Small intestine (tissue), 7 donors: ENCODE measurements around the gene HCFC1. TPM values are rescaled to one million over a fixed set of nuclear protein-coding genes. Genes with fewer than 3 reads are reported as not detected.
A peak's percentile ranks its signal among the peaks of the same experiment; 100 is the strongest.

Experiments used
- DNase-seq, 2 donors: peaks; one replicate each; pipeline versions ENCODE4 v3.0.0 to v3.0.0-alpha.2; 2013
- FAIRE-seq: peaks from 2 replicates; lab custom pipeline; 2012; peaks lifted over from hg19 to GRCh38; lab: Jason Lieb, UNC
- H3K27ac ChIP-seq, 3 donors: one replicate each; pipeline ENCODE4 v1.5.1; 2013; ENCODE audit warnings: low read length in 2 of 3, mild to moderate bottlenecking in 2 of 3, control low read depth in 1 of 3, inconsistent platforms in 1 of 3, low read depth in 1 of 3, moderate library complexity in 1 of 3
- H3K27me3 ChIP-seq, 3 donors: one replicate each; pipeline ENCODE4 v1.6.1; 2013; ENCODE audit warnings: low read length in 3 of 3, inconsistent platforms in 1 of 3; ENCODE audit not compliant: control insufficient read depth in 3 of 3, insufficient read depth in 3 of 3
- H3K36me3 ChIP-seq, 3 donors: one replicate each; pipeline ENCODE4 v1.6.1; 2013; ENCODE audit warnings: low read length in 3 of 3, inconsistent platforms in 1 of 3, low read depth in 1 of 3, mild to moderate bottlenecking in 1 of 3, moderate library complexity in 1 of 3; ENCODE audit not compliant: control insufficient read depth in 3 of 3, insufficient read depth in 2 of 3
- H3K4me1 ChIP-seq, 3 donors: one replicate each; pipeline ENCODE4 v1.6.1; 2013; ENCODE audit warnings: low read length in 2 of 3, inconsistent platforms in 1 of 3, low read depth in 1 of 3, mild to moderate bottlenecking in 1 of 3, moderate library complexity in 1 of 3; ENCODE audit not compliant: control insufficient read depth in 3 of 3, insufficient read depth in 2 of 3
- H3K4me3 ChIP-seq, 3 donors: one replicate each; pipeline ENCODE4 v1.5.1; 2013; ENCODE audit warnings: low read length in 3 of 3, control low read depth in 1 of 3, inconsistent platforms in 1 of 3, low read depth in 1 of 3, mild to moderate bottlenecking in 1 of 3, moderate library complexity in 1 of 3
- H3K9me3 ChIP-seq, 2 donors: one replicate each; pipeline ENCODE4 v1.6.1; 2013; ENCODE audit warnings: low read depth in 1 of 2, low read length in 1 of 2; ENCODE audit not compliant: control insufficient read depth in 2 of 2, insufficient read depth in 1 of 2
- WGBS, 3 donors: extraction: QIAGEN DNeasy Blood & Tissue Kit; methylation state at CpG; one replicate each; pipeline ENCODE4 v1.1.7; 2013; 5-methylcytosine and 5-hydroxymethylcytosine counted together
- polyA plus RNA-seq, 4 donors: library from polyadenylated mRNA; stranded (reverse) in 3 of 4; unstranded in 1 of 4; fragments of 200-250 nt in 3 of 4; fragments of 120-200 nt in 1 of 4; gene quantifications; one replicate each; pipeline versions ENCODE4 v1.2.1 to v1.2.3, GENCODE V29; 2013
- donor health status: healthy with polysubstance abuse.
- donor health status: control.
- donor health status: control.
- donor health status: Bipolar disorder and iron deficiency.
- donor health status: healthy.

Gene HCFC1
- polyA plus RNA-seq, 4 donors: 7.6 to 32.9 (median 19.5) TPM

GRCh38 chrX:153954558-153955227, 16.9 kb downstream of the HCFC1 start:
- peaks cover 17 to 100% (median 17%) of the 10 kb centered on the region in 3 donors for H3K36me3 ChIP-seq
- no peak for FAIRE-seq
- no peaks in the 10 kb centered on the region for H3K4me1 ChIP-seq
- no peak overlapping the region for H3K4me3 ChIP-seq
- no peaks in the 10 kb centered on the region for H3K27me3 ChIP-seq
- no peak overlapping the region for H3K27ac ChIP-seq
- no peaks in the 10 kb centered on the region for H3K9me3 ChIP-seq
- no peak for DNase-seq
- 93 to 96% (median 93%) methylated on average over 17 to 44 of the region's 44 CpGs for WGBS, 3 donors

GRCh38 chrX:153953892-153954557, 17.6 kb downstream of the HCFC1 start:
- Histone ChIP-seq H3K9me3 (no peaks in the 10 kb centered on the region), H3K36me3 (peaks cover 17 to 100% (median 18%) of the 10 kb centered on the region in 3 donors), H3K4me1 (peaks cover 0 to 4% (median 0%) of the 10 kb centered on the region in 3 donors), H3K27me3 (no peaks in the 10 kb centered on the region), H3K4me3 (no peak overlapping the region), H3K27ac (peak overlapping the region in 1 of 3 donors; percentile 39)
- DNase-seq (no peak), FAIRE-seq (no peak)
- WGBS, 3 donors: 78 to 80% (median 79%) methylated on average over 20 to 33 of the region's 33 CpGs

- Histone ChIP-seq H3K27me3 (no peaks in the 10 kb centered on the region), H3K4me1 (peaks cover 0 to 4% (median 0%) of the 10 kb centered on the region in 3 donors), H3K27ac (peak overlapping the region in 2 of 3 donors; percentile 22 to 71), H3K9me3 (no peaks in the 10 kb centered on the region), H3K4me3 (no peak overlapping the region), H3K36me3 (peaks cover 16 to 100% (median 18%) of the 10 kb centered on the region in 3 donors)
- DNase-seq: peak; percentile 48 to 70
- WGBS, 3 donors: 21 to 30% (median 24%) methylated on average over 20 to 33 of the region's 33 CpGs
- FAIRE-seq: no peak
These were observed 18.2 kb downstream of the HCFC1 start for GRCh38 chrX:153953342-153953830.

GRCh38 chrX:153952373-153953026, 19.1 kb downstream of the HCFC1 start:
- no peak for FAIRE-seq
- 94 to 97% (median 94%) methylated on average over 20 to 32 of the region's 32 CpGs for WGBS, 3 donors
- peak overlapping the region in 2 of 3 donors; percentile 22 to 71 for H3K27ac ChIP-seq
- DNase-seq: no peak
- H3K36me3 ChIP-seq: peaks cover 11 to 100% (median 18%) of the 10 kb centered on the region in 3 donors
- H3K27me3 ChIP-seq: no peaks in the 10 kb centered on the region
- no peaks in the 10 kb centered on the region for H3K9me3 ChIP-seq
- H3K4me3 ChIP-seq: no peak overlapping the region
- peaks cover 0 to 4% (median 0%) of the 10 kb centered on the region in 3 donors for H3K4me1 ChIP-seq

- no peaks in the 10 kb centered on the region for H3K27me3 ChIP-seq
- H3K27ac ChIP-seq: no peak overlapping the region
- H3K36me3 ChIP-seq: peaks cover 9 to 95% (median 17%) of the 10 kb centered on the region in 3 donors
- no peak for FAIRE-seq
- no peak overlapping the region for H3K4me3 ChIP-seq
- no peak for DNase-seq
- H3K4me1 ChIP-seq: peaks cover 0 to 8% (median 0%) of the 10 kb centered on the region in 3 donors
- WGBS, 3 donors: 94 to 96% (median 95%) methylated on average over 12 to 28 of the region's 28 CpGs
- no peaks in the 10 kb centered on the region for H3K9me3 ChIP-seq
These were observed 19.8 kb downstream of the HCFC1 start for GRCh38 chrX:153951683-153952372.

- Histone ChIP-seq H3K27me3 (no peaks in the 10 kb centered on the region), H3K27ac (no peak overlapping the region), H3K9me3 (no peaks in the 10 kb centered on the region), H3K36me3 (peaks cover 9 to 83% (median 13%) of the 10 kb centered on the region in 3 donors), H3K4me1 (peaks cover 0 to 17% (median 0%) of the 10 kb centered on the region in 3 donors), H3K4me3 (no peak overlapping the region)
- FAIRE-seq (no peak), DNase-seq (no peak)
- 82 to 90% (median 87%) methylated on average over 17 to 19 of the region's 19 CpGs for WGBS, 3 donors
These were observed 21.5 kb downstream of the HCFC1 start for GRCh38 chrX:153950127-153950526.

- 62 to 84% (median 77%) methylated on average over 25 to 30 of the region's 30 CpGs for WGBS, 3 donors
- no peak overlapping the region for H3K4me3 ChIP-seq
- H3K36me3 ChIP-seq: peaks cover 9 to 73% (median 11%) of the 10 kb centered on the region in 3 donors
- H3K27ac ChIP-seq: peak overlapping the region in 2 of 3 donors; percentile 31 to 33
- DNase-seq (no peak), FAIRE-seq (no peak)
- no peaks in the 10 kb centered on the region for H3K27me3 ChIP-seq
- no peaks in the 10 kb centered on the region for H3K9me3 ChIP-seq
- peaks cover 0 to 20% (median 0%) of the 10 kb centered on the region in 3 donors for H3K4me1 ChIP-seq
These were observed 22.5 kb downstream of the HCFC1 start for GRCh38 chrX:153948847-153949805.
